Body of pancreas (tissue), 4 donors: ENCODE data around the gene ARHGAP4.

Experiments used
- CTCF ChIP-seq, 7 experiments: fragments of 450-650 bp in 4 of 7; fragments of 200-600 bp in 3 of 7; sonication (generic) in 3 of 7; IDR thresholded peaks; one replicate each; pipeline ENCODE4 v1.5.1; 2016 to 2019; ENCODE audit warnings: antibody characterized with exemption in 7 of 7
- POLR2A ChIP-seq, 3 donors: fragments of 450-650 bp; IDR thresholded peaks; one replicate each; pipeline ENCODE4 v1.6.1; 2016; ENCODE audit warnings: antibody characterized with exemption in 3 of 3, mild to moderate bottlenecking in 2 of 3

GRCh38 chrX:153971450-153972367, 45.6 kb upstream of the ARHGAP4 start, which contains the start of gene HCFC1:
- TF ChIP-seq CTCF (IDR thresholded peaks at IDR 0.05) (peak in 1 of 7 experiments; percentile 2), POLR2A (IDR thresholded peaks at IDR 0.05) (peak; percentile 33 to 79 (median 73))
